Hepatocyte (in vitro differentiated cells): ENCODE data around the gene PTH1R. TPM values are rescaled to one million over a fixed set of nuclear protein-coding genes. Genes with fewer than 3 reads are reported as not detected.

Experiments used
- DNase-seq: peaks from one replicate; pipeline ENCODE4 v3.0.0-alpha.2; 2016; ENCODE audit warnings: low spot score
- H2AFZ ChIP-seq: fragments of 200-600 bp; sonication (generic); 2 replicates; pipeline ENCODE4 v1.6.0; 2016; ENCODE audit warnings: antibody characterized with exemption, mild to moderate bottlenecking
- H3K27ac ChIP-seq: fragments of 200-600 bp; sonication (generic); 2 replicates; pipeline ENCODE4 v1.5.1; 2016; ENCODE audit warnings: mild to moderate bottlenecking
- H3K27me3 ChIP-seq: fragments of 200-600 bp; sonication (generic); 2 replicates; pipeline ENCODE4 v1.6.1; 2016
- H3K36me3 ChIP-seq: fragments of 200-600 bp; sonication (generic); replicated peaks from 2 replicates; pipeline ENCODE4 v1.5.1; 2016; ENCODE audit warnings: low read depth; ENCODE audit not compliant: insufficient read depth
- H3K4me1 ChIP-seq: fragments of 200-600 bp; sonication (generic); 2 replicates; pipeline ENCODE4 v1.5.1; 2016; ENCODE audit warnings: mild to moderate bottlenecking, moderate library complexity; ENCODE audit not compliant: insufficient read depth
- H3K4me2 ChIP-seq: fragments of 200-600 bp; sonication (generic); 2 replicates; pipeline ENCODE4 v1.6.0; 2016
- H3K4me3 ChIP-seq: fragments of 200-600 bp; sonication (generic); 2 replicates; pipeline ENCODE4 v1.5.1; 2016; ENCODE audit warnings: mild to moderate bottlenecking
- H3K79me2 ChIP-seq: fragments of 200-600 bp; sonication (generic); 2 replicates; pipeline ENCODE4 v1.6.0; 2017; ENCODE audit warnings: mild to moderate bottlenecking
- H3K9me2 ChIP-seq: fragments of 200-600 bp; sonication (generic); replicated peaks from 2 replicates; pipeline ENCODE4 v1.6.0; 2017; ENCODE audit warnings: mild to moderate bottlenecking; ENCODE audit not compliant: insufficient read depth
- H3K9me3 ChIP-seq: fragments of 200-600 bp; sonication (generic); 2 replicates; pipeline ENCODE4 v1.5.1; 2016; ENCODE audit warnings: low read depth, mild to moderate bottlenecking
- H4K20me1 ChIP-seq: fragments of 200-600 bp; sonication (generic); 2 replicates; pipeline ENCODE4 v1.6.0; 2016; ENCODE audit warnings: mild to moderate bottlenecking; ENCODE audit not compliant: insufficient read depth, poor library complexity, severe bottlenecking
- CTCF ChIP-seq: fragments of 200-600 bp; sonication (generic); IDR thresholded peaks from 2 replicates; pipeline ENCODE4 v1.5.1; 2016; ENCODE audit warnings: antibody characterized with exemption, mild to moderate bottlenecking; ENCODE audit not compliant: poor library complexity
- EZH2 ChIP-seq: fragments of 200-600 bp; sonication (generic); IDR thresholded peaks from 2 replicates; pipeline ENCODE4 v1.6.1; 2016; ENCODE audit warnings: antibody characterized with exemption, mild to moderate bottlenecking, borderline replicate concordance
- EZH2phosphoT487 ChIP-seq: fragments of 200-600 bp; sonication (generic); IDR thresholded peaks from one replicate; pipeline ENCODE4 v1.6.1; 2018; ENCODE audit warnings: antibody characterized with exemption, mild to moderate bottlenecking, low read depth, moderate library complexity; ENCODE audit not compliant: unreplicated experiment, severe bottlenecking
- WGBS: methylation state at CpG from one replicate; pipeline ENCODE4 v1.1.6; 2016; ENCODE audit warnings: low lambda C conversion rate; ENCODE audit errors: missing lambda C conversion rate; 5-methylcytosine and 5-hydroxymethylcytosine counted together
- polyA plus RNA-seq: library from polyadenylated mRNA; unstranded; fragments of >200 nt; fragmentation: Nextera tagmentation; extraction: Ambion mirVana; gene quantifications from 2 replicates; pipeline ENCODE4 v1.2.1, GENCODE V29; 2016
- total RNA-seq: library from RNA; depleted of rRNA; stranded (reverse); fragments of >200 nt; gene quantifications from 2 replicates; pipeline ENCODE4 v1.2.3, GENCODE V29; 2014

Gene PTH1R
- total and polyA plus RNA-seq, 2 experiments from 2014 or later, result 14.5 to 31.0 TPM

DNA sequence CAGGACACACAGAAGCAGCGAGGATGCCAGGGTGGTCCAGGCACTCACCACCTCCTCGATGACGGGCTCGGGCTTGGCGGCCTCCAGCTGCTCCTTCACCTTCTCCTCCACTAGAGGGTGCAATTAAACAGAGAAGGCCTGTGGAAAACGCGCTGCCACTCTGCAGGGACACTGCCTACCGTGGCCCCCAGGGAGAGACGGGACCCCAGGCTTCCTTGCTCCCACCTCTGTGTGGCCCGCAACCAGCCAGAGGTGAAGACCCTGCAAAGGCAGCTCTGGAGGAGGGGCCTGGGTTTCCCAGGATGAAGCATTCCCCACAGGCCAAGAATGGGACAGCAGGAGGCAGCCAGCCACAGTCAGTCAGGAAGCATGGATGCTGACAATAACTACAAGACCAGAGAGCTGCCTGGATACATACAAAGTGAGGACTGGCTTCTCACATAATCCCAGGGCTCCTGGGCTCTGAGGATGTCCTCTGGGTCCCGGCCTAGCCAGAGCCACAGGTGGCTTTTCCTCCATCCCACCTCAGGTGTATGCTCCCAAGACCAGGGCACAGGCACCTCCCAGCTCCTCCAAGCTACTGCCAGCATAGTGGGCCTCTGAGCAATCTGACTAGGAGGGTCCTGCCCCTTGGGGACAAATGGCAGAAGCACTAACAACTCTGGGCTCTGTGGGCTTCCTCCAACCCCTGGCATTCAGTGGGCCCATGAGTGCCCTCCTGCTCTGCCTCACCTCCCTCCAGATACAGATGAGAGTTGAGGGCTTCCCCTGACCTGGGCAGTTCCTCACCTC lies 46.2 kb downstream of the PTH1R start:
- Histone ChIP-seq H3K27me3 (no peaks in the 10 kb centered on the region), H3K4me1 (peaks cover 8% of the 10 kb centered on the region), H3K9me2 (no peaks in the 10 kb centered on the region), H3K79me2 (peaks cover 36% of the 10 kb centered on the region), H3K27ac (no peak overlapping the region), H3K4me2 (no peak overlapping the region), H3K36me3 (no peaks in the 10 kb centered on the region), H2AFZ (no peak overlapping the region), H3K4me3 (no peak overlapping the region), H4K20me1 (peaks cover 3% of the 10 kb centered on the region), H3K9me3 (no peaks in the 10 kb centered on the region)
- 64% methylated on average over 11 of the region's 11 CpGs for WGBS
- TF ChIP-seq CTCF (peak; percentile 66), EZH2 (no peak)
- peak; percentile 70 for DNase-seq

- 95% methylated on average over 9 of the region's 10 CpGs for WGBS
- Histone ChIP-seq H3K9me2 (no peaks in the 10 kb centered on the region), H3K36me3 (no peaks in the 10 kb centered on the region), H3K4me2 (no peak overlapping the region), H3K9me3 (no peaks in the 10 kb centered on the region), H3K79me2 (peaks cover 49% of the 10 kb centered on the region), H3K4me1 (peaks cover 8% of the 10 kb centered on the region), H3K27ac (no peak overlapping the region), H2AFZ (no peak overlapping the region), H4K20me1 (peaks cover 3% of the 10 kb centered on the region), H3K4me3 (no peak overlapping the region), H3K27me3 (no peaks in the 10 kb centered on the region)
- DNase-seq, result no peak
- TF ChIP-seq EZH2phosphoT487 (no peak), EZH2 (no peak), CTCF (no peak)
Observed at GRCh38 chr3:46924921-46925584, 47.5 kb downstream of the PTH1R start.

GRCh38 chr3:46925585-46925934 lies 48.0 kb downstream of the PTH1R start:
- Histone ChIP-seq H4K20me1 (peaks cover 3% of the 10 kb centered on the region), H3K36me3 (no peaks in the 10 kb centered on the region), H3K4me3 (no peak overlapping the region)

More at GRCh38 chr3:46925585-46925934, 48.0 kb downstream of the PTH1R start:
- Histone ChIP-seq H3K27ac (peak overlapping the region; percentile 81), H2AFZ (no peak overlapping the region), H3K4me1 (peaks cover 10% of the 10 kb centered on the region), H3K9me3 (no peaks in the 10 kb centered on the region), H3K79me2 (peaks cover 54% of the 10 kb centered on the region), H3K9me2 (no peaks in the 10 kb centered on the region), H3K4me2 (no peak overlapping the region), H3K27me3 (no peaks in the 10 kb centered on the region)
- TF ChIP-seq CTCF (no peak), EZH2phosphoT487 (no peak), EZH2 (no peak)
- DNase-seq, result no peak
- WGBS, result 90% methylated on average over 5 of the region's 5 CpGs
